Activated CD8-positive, alpha-beta T cell treated with anti-CD3 and anti-CD28 coated beads for 36 hours (primary cell): ENCODE results near the gene SNX21. TPM values are rescaled to one million over a fixed set of nuclear protein-coding genes. Genes with fewer than 3 reads are reported as not detected.

Experiments
- ATAC-seq: fragments of 200-7000 bp; cut with Tn5 transposase; one replicate; pipeline ENCODE4 v1.10.0; 2021; ENCODE audit warnings: mild to moderate bottlenecking, moderate library complexity
- CTCF ChIA-PET: fragments of 350-600 bp; sonication (Branson Sonifier 250); formaldehyde crosslinking; loops from one replicate; lab custom pipeline; 2021; ENCODE audit warnings: antibody characterized with exemption; lab: Charles Lee
- POLR2A ChIA-PET: fragments of 350-600 bp; sonication (Branson Sonifier 250); formaldehyde crosslinking; loops from one replicate; lab custom pipeline; 2021; ENCODE audit warnings: antibody characterized with exemption; lab: Charles Lee
- DNase-seq: peaks from one replicate; pipeline ENCODE4 v3.0.0-alpha.2; 2020
- H3K27ac Mint-ChIP-seq: one replicate; pipeline ENCODE4 v1.8.0; 2021; ENCODE audit warnings: mild to moderate bottlenecking, mixed read lengths
- H3K27me3 Mint-ChIP-seq: one replicate; pipeline ENCODE4 v1.8.0; 2021; ENCODE audit warnings: mixed read lengths
- H3K36me3 Mint-ChIP-seq: one replicate; pipeline ENCODE4 v1.8.0; 2021; ENCODE audit warnings: low read depth, mixed read lengths
- H3K4me1 Mint-ChIP-seq: one replicate; pipeline ENCODE4 v1.8.0; 2021; ENCODE audit warnings: low read depth, mixed read lengths
- H3K4me3 Mint-ChIP-seq: one replicate; pipeline ENCODE4 v1.8.0; 2021; ENCODE audit warnings: mild to moderate bottlenecking, moderate library complexity, mixed read lengths
- H3K9me3 Mint-ChIP-seq: one replicate; pipeline ENCODE4 v1.8.0; 2021; ENCODE audit warnings: mixed read lengths
- CTCF ChIP-seq: fragments of 200-600 bp; IDR thresholded peaks from one replicate; pipeline ENCODE4 v1.8.0; 2022; ENCODE audit warnings: antibody characterized with exemption, mild to moderate bottlenecking
- intact Hi-C: fragments of 100-400 bp; cut with micrococcal nuclease; formaldehyde crosslinking; loops from one replicate; pipeline ENCODE4 v1.10.0; 2022
- total RNA-seq, 2 experiments: library from RNA; stranded (reverse); gene quantifications; one replicate each; pipeline ENCODE4 v1.2.3, GENCODE V29; 2021

The SNX21 gene
- total RNA-seq, 2 experiments from 2014 or later = 1.4 to 1.7 TPM

- Mint-ChIP-seq H3K4me3 (no peak overlapping the region), H3K27me3 (peaks cover 8% of the 10 kb centered on the region), H3K4me1 (peaks cover 11% of the 10 kb centered on the region), H3K9me3 (no peaks in the 10 kb centered on the region), H3K27ac (no peak overlapping the region), H3K36me3 (peaks cover 26% of the 10 kb centered on the region)
- DNase-seq (no peak), ATAC-seq (no peak)
- ChIA-PET POLR2A (interaction anchor here (1.1 to 1.3 kb wide), 4 partner anchors 11 to 61 kb away, joined by 3 to 5 read pairs (median 4); partner anchors contain the start of gene SNX21), CTCF (interaction anchor here (0.7 to 3.0 kb wide), 3 partner anchors 12 to 19 kb away, joined by 3 to 10 read pairs (median 8); no protein-coding TSS in a partner anchor)
- intact Hi-C loops = no loop called here
- TF ChIP-seq CTCF = no peak
These were observed 16.0 kb upstream of the SNX21 start for GRCh38 chr20:45817376-45818194.

DNA sequence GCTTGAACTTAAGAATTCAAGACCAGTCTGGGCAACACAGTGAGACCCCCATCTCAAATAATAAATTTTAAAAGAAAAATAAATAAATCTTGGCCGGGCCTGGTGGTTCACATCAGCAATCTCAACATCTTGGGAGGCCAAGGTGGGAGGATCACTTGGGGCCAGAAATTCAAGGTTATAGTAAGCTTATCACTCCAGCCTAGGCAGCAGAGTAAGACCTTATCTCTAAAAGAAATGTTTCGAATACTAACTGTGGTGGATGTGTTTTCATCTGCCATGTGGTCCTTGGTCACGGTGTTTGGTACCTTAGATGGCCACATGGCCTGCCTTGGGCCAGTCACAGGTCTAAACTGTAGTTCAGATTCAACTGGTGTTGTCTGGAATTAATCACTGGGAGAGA is 15.4 kb upstream of the SNX21 start:
- DNase-seq = no peak
- H3K9me3 Mint-ChIP-seq = no peaks in the 10 kb centered on the region
- no peak for TF ChIP-seq CTCF
- intact Hi-C loops = no loop called here
- ChIA-PET POLR2A (interaction anchor here (1.1 kb wide), 1 partner anchor 60 kb away, joined by 3 read pairs; no protein-coding TSS in a partner anchor), CTCF (interaction anchor here (3.0 kb wide), 1 partner anchor 19 kb away, joined by 10 read pairs; no protein-coding TSS in a partner anchor)
- no peak overlapping the region for H3K27ac Mint-ChIP-seq
- peaks cover 6% of the 10 kb centered on the region for H3K4me1 Mint-ChIP-seq
- no peak overlapping the region for H3K4me3 Mint-ChIP-seq
- H3K27me3 Mint-ChIP-seq = peaks cover 13% of the 10 kb centered on the region
- H3K36me3 Mint-ChIP-seq = peaks cover 21% of the 10 kb centered on the region
- no peak for ATAC-seq

DNA sequence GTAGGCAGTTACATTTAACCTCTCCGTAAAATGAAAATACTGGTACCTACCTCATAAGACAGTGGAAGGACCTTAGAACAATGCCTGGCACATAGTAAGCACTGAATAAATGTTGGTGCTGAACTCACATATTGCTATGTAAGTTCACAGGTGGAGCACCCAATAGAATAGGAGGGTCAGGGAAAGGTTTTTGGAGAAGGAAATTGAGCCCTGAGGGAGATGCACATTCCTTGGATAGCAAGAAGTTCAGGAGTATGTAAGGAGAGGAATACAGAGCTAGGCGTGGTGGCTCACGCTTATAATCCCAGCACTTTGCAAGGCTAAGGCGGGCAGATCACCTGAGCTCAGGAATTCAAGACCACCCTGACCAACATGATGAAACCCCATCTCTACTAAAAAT is 14.1 kb upstream of the SNX21 start:
- POLR2A ChIA-PET = no interaction called here
- no peak overlapping the region for H3K4me3 Mint-ChIP-seq

DNA sequence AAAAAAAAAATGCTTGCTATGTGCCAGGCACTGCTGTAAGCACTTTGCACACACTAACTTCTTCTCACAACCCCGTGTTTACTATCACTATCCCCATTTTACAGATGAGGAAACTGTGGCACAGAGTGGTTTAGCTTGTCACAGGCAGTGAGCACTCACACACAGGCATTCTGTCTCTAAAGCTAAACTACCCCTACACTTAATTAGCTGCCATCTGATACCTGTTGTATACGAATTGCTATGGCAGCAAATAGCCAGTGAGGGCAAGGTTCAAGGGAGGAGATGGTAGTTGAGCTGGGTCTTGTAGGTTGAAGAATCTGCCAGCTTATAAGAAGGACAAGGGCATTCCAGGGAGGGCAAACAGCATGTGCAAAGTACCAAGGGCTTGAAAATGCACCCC is 11.7 kb upstream of the SNX21 start:
- H3K27me3 Mint-ChIP-seq = peaks cover 27% of the 10 kb centered on the region

More for the DNA sequence above, 14.1 kb upstream of the SNX21 start:
- ATAC-seq = no peak
- CTCF ChIA-PET = interaction anchor here (1.1 to 3.0 kb wide), 2 partner anchors 21 to 37 kb away, joined by 3 to 10 read pairs; no protein-coding TSS in a partner anchor
- peaks cover 12% of the 10 kb centered on the region for H3K4me1 Mint-ChIP-seq
- H3K36me3 Mint-ChIP-seq = peaks cover 13% of the 10 kb centered on the region
- H3K27ac Mint-ChIP-seq = no peak overlapping the region
- TF ChIP-seq CTCF = no peak
- peaks cover 24% of the 10 kb centered on the region for H3K27me3 Mint-ChIP-seq
- intact Hi-C loops = no loop called here
- DNase-seq = no peak
- no peaks in the 10 kb centered on the region for H3K9me3 Mint-ChIP-seq

More for the DNA sequence above, 11.7 kb upstream of the SNX21 start:
- DNase-seq (no peak), ATAC-seq (no peak)
- TF ChIP-seq CTCF = no peak
- Mint-ChIP-seq H3K9me3 (no peaks in the 10 kb centered on the region), H3K27ac (no peak overlapping the region), H3K36me3 (peaks cover under 1% of the 10 kb centered on the region), H3K4me3 (no peak overlapping the region), H3K4me1 (peaks cover 12% of the 10 kb centered on the region)
- POLR2A ChIA-PET = interaction anchor here (1.0 to 3.0 kb wide), 3 partner anchors 8 to 115 kb away, joined by 3 to 17 read pairs (median 4); partner anchors contain the start of genes PLTP and UBE2C
- CTCF ChIA-PET = interaction anchor here (1.1 to 2.2 kb wide), 3 partner anchors 10 to 148 kb away, joined by 3 to 13 read pairs (median 9); partner anchors contain the start of gene UBE2C
- intact Hi-C loops = loop anchor here (10.0 kb wide), 1 partner anchor 113 kb away; the partner anchor contains the start of gene PCIF1
